Large intestine (tissue), 3 donors: ENCODE data around the gene TP73. TPM values are rescaled to one million over a fixed set of nuclear protein-coding genes. Genes with fewer than 3 reads are reported as not detected.

Experiments
- DNase-seq, 2 donors: peaks; one replicate each; pipeline versions ENCODE4 v3.0.0 to v3.0.0-alpha.2; 2013
- H3K27ac ChIP-seq: one replicate; pipeline ENCODE4 v1.5.1; 2013; ENCODE audit warnings: low read length
- H3K27me3 ChIP-seq: 2 replicates; pipeline ENCODE4 v1.6.1; 2013; ENCODE audit warnings: low read length; ENCODE audit not compliant: control insufficient read depth, insufficient read depth
- H3K36me3 ChIP-seq: 2 replicates; pipeline ENCODE4 v1.6.1; 2013; ENCODE audit warnings: low read length; ENCODE audit not compliant: control insufficient read depth, insufficient read depth
- H3K4me1 ChIP-seq: one replicate; pipeline ENCODE4 v1.6.1; 2013; ENCODE audit warnings: low read length; ENCODE audit not compliant: control insufficient read depth, insufficient read depth
- H3K4me3 ChIP-seq: one replicate; pipeline ENCODE4 v1.5.1; 2013; ENCODE audit warnings: low read length
- H3K9me3 ChIP-seq: one replicate; pipeline ENCODE4 v1.6.1; 2013; ENCODE audit warnings: mild to moderate bottlenecking, low read depth, low read length, moderate library complexity; ENCODE audit not compliant: control insufficient read depth
- WGBS: methylation state at CpG from one replicate; pipeline ENCODE4 v1.1.5; 2013; ENCODE audit warnings: low lambda C conversion rate; ENCODE audit not compliant: insufficient coverage; 5-methylcytosine and 5-hydroxymethylcytosine counted together
- polyA plus RNA-seq: library from polyadenylated mRNA; unstranded; fragments of 120-200 nt; gene quantifications from one replicate; pipeline ENCODE4 v1.2.1, GENCODE V29; 2013

Gene TP73
- polyA plus RNA-seq, 1 donor, result 0.55 TPM

- Histone ChIP-seq H3K9me3 (no peaks in the 10 kb centered on the region), H3K4me3 (peak overlapping the region; percentile 51), H3K27me3 (no peaks in the 10 kb centered on the region), H3K36me3 (peaks cover 2% of the 10 kb centered on the region), H3K4me1 (peaks cover 38% of the 10 kb centered on the region), H3K27ac (peak overlapping the region; percentile 31)
- no CpG with 5 or more reads among the region's 32 CpGs for WGBS
- DNase-seq, result peak in 1 of 2 donors; percentile 66
These were observed 119.1 kb downstream of the TP73 start for GRCh38 chr1:3771108-3772026.

- Histone ChIP-seq H3K9me3 (no peaks in the 10 kb centered on the region), H3K36me3 (peaks cover 2% of the 10 kb centered on the region), H3K27ac (peak overlapping the region; percentile 31), H3K27me3 (no peaks in the 10 kb centered on the region), H3K4me3 (peak overlapping the region; percentile 51), H3K4me1 (peaks cover 40% of the 10 kb centered on the region)
- DNase-seq, result peak; percentile 89
- WGBS, result no CpG with 5 or more reads among the region's 61 CpGs
These were observed 119.9 kb downstream of the TP73 start for GRCh38 chr1:3772027-3772714.

- DNase-seq, result peak; percentile 74 to 87
- H3K27ac ChIP-seq, result peak within 1 kb of the TSS; percentile 96
- peaks cover 2% of the 10 kb centered on the region for H3K36me3 ChIP-seq
- WGBS, result no CpG with 5 or more reads among the region's 55 CpGs
- no peaks in the 10 kb centered on the region for H3K27me3 ChIP-seq
- H3K4me1 ChIP-seq, result peaks cover 40% of the 10 kb centered on the region
- H3K4me3 ChIP-seq, result peak within 1 kb of the TSS; percentile 70
- no peaks in the 10 kb centered on the region for H3K9me3 ChIP-seq
These were observed 120.6 kb downstream of the TP73 start, which contains the start of gene SMIM1 for GRCh38 chr1:3772715-3773571. Gene SMIM1 (plus strand): TSS chr1:3772749. CDS start chr1:3775374, 2,625 bp downstream.

GRCh38 chr1:3773572-3774275 is 121.4 kb downstream of the TP73 start:
- peaks cover 40% of the 10 kb centered on the region for H3K4me1 ChIP-seq
- DNase-seq, result no peak
- WGBS, result no CpG with 5 or more reads among the region's 16 CpGs
- H3K27ac ChIP-seq, result peak overlapping the region; percentile 96
- peak overlapping the region; percentile 70 for H3K4me3 ChIP-seq
- H3K36me3 ChIP-seq, result peaks cover 4% of the 10 kb centered on the region
- H3K27me3 ChIP-seq, result no peaks in the 10 kb centered on the region
- no peaks in the 10 kb centered on the region for H3K9me3 ChIP-seq

GRCh38 chr1:3774276-3774945 is 122.1 kb downstream of the TP73 start:
- no CpG with 5 or more reads among the region's 19 CpGs for WGBS
- peaks cover 5% of the 10 kb centered on the region for H3K36me3 ChIP-seq
- DNase-seq, result no peak
- H3K27ac ChIP-seq, result peak overlapping the region; percentile 96
- no peaks in the 10 kb centered on the region for H3K27me3 ChIP-seq
- peaks cover 40% of the 10 kb centered on the region for H3K4me1 ChIP-seq
- H3K9me3 ChIP-seq, result no peaks in the 10 kb centered on the region
- peak overlapping the region; percentile 70 for H3K4me3 ChIP-seq

- no peak overlapping the region for H3K4me3 ChIP-seq
- WGBS, result no CpG with 5 or more reads among the region's 17 CpGs
- DNase-seq, result peak in 1 of 2 donors; percentile 7
- H3K9me3 ChIP-seq, result no peaks in the 10 kb centered on the region
- peaks cover 10% of the 10 kb centered on the region for H3K36me3 ChIP-seq
- H3K4me1 ChIP-seq, result peaks cover 40% of the 10 kb centered on the region
- peak overlapping the region; percentile 48 for H3K27ac ChIP-seq
- H3K27me3 ChIP-seq, result no peaks in the 10 kb centered on the region
These were observed 122.7 kb downstream of the TP73 start for GRCh38 chr1:3774946-3775489.

- peak; percentile 80 to 86 for DNase-seq
- Histone ChIP-seq H3K36me3 (peaks cover 16% of the 10 kb centered on the region), H3K27me3 (no peaks in the 10 kb centered on the region), H3K4me1 (peaks cover 40% of the 10 kb centered on the region), H3K9me3 (no peaks in the 10 kb centered on the region), H3K27ac (peak overlapping the region; percentile 48), H3K4me3 (no peak overlapping the region)
- WGBS, result 13% methylated on average over 3 of the region's 27 CpGs
These were observed 123.3 kb downstream of the TP73 start for GRCh38 chr1:3775490-3776230.

GRCh38 chr1:3776231-3776961 is 124.1 kb downstream of the TP73 start:
- Histone ChIP-seq H3K4me1 (peaks cover 34% of the 10 kb centered on the region), H3K4me3 (no peak overlapping the region), H3K27ac (peak overlapping the region; percentile 1), H3K36me3 (peaks cover 24% of the 10 kb centered on the region), H3K9me3 (peaks cover 2% of the 10 kb centered on the region), H3K27me3 (no peaks in the 10 kb centered on the region)
- peak in 1 of 2 donors; percentile 22 for DNase-seq
- WGBS, result no CpG with 5 or more reads among the region's 21 CpGs
